Stimulated activated memory B cell treated with anti-CD40 and anti-IgM and Interleukin-4, amounts not matched to agents 10 μg/mL and 1 μg/mL and 100 μg/mL, for 72 hours (primary cell): ENCODE data around the gene CHI3L2.

Experiments
- ATAC-seq: fragments of 150-1000 bp; cut with Tn5 transposase; 2 replicates; pipeline ENCODE4 v1.10.0; 2021
- H3K27ac Mint-ChIP-seq: one replicate; pipeline ENCODE4 v1.8.0; 2022; ENCODE audit warnings: mild to moderate bottlenecking, mixed read lengths
- H3K27me3 Mint-ChIP-seq: one replicate; pipeline ENCODE4 v1.8.0; 2022; ENCODE audit warnings: mixed read lengths
- H3K36me3 Mint-ChIP-seq: one replicate; pipeline ENCODE4 v1.8.0; 2022; ENCODE audit warnings: mixed read lengths
- H3K4me1 Mint-ChIP-seq: one replicate; pipeline ENCODE4 v1.8.0; 2022; ENCODE audit warnings: mixed read lengths
- H3K4me3 Mint-ChIP-seq: one replicate; pipeline ENCODE4 v1.8.0; 2022; ENCODE audit warnings: mild to moderate bottlenecking, moderate library complexity, mixed read lengths
- H3K9me3 Mint-ChIP-seq: one replicate; pipeline ENCODE4 v1.8.0; 2022; ENCODE audit warnings: mixed read lengths

CHI3L2 gene

DNA sequence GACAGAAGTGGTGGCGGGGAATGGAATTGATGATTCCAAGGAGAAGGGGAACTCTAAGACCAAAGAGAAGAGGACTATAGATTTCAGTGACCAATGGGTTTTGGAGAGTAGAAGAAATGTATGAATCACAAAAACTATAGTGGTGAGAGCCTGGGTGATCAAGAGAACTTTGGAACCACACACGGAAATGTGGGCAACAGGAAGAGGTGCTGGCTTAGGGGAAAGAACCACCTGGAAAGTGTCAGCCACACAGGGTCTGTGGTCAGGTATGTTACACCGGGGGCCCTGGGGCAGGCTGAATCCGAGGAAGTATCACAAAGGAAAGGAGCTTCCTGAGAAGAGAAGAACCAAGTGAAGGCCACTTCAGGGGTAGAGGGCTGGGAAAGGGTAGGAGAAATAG, 51.6 kb downstream of the CHI3L2 start:
- no peak for ATAC-seq
- peaks cover 6% of the 10 kb centered on the region for H3K36me3 Mint-ChIP-seq
- H3K4me1 Mint-ChIP-seq = peaks cover 16% of the 10 kb centered on the region
- H3K27me3 Mint-ChIP-seq = peaks cover 15% of the 10 kb centered on the region
- H3K27ac Mint-ChIP-seq = no peak overlapping the region
- H3K9me3 Mint-ChIP-seq = no peaks in the 10 kb centered on the region
- H3K4me3 Mint-ChIP-seq = no peak overlapping the region

GRCh38 chr1:111280267-111280666, 52.8 kb downstream of the CHI3L2 start:
- Mint-ChIP-seq H3K27me3 (peaks cover 15% of the 10 kb centered on the region), H3K4me3 (no peak overlapping the region), H3K4me1 (peaks cover 10% of the 10 kb centered on the region), H3K27ac (no peak overlapping the region), H3K9me3 (no peaks in the 10 kb centered on the region), H3K36me3 (peaks cover 6% of the 10 kb centered on the region)
- no peak for ATAC-seq

DNA sequence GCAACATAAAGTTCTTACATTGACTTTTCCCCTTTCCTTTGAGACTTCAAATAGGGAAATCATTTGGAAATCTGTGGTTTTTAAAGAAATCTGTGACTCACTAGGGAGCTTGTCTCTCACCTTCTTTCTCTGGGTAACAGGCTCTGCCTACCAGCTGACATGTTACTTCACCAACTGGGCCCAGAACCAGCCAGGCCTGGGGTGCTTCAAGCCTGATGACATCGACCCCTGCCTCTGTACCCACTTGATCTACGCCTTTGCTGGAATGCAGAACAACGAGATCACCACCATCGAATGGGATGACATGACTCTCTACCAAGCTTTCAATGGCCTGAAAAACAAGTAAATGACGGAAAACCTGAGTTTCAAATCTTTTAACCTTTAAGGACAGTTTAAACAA, 53.9 kb downstream of the CHI3L2 start:
- Mint-ChIP-seq H3K9me3 (no peaks in the 10 kb centered on the region), H3K4me1 (peaks cover 1% of the 10 kb centered on the region), H3K4me3 (no peak overlapping the region), H3K27me3 (peaks cover 15% of the 10 kb centered on the region), H3K27ac (no peak overlapping the region), H3K36me3 (peaks cover 6% of the 10 kb centered on the region)
- no peak for ATAC-seq

DNA sequence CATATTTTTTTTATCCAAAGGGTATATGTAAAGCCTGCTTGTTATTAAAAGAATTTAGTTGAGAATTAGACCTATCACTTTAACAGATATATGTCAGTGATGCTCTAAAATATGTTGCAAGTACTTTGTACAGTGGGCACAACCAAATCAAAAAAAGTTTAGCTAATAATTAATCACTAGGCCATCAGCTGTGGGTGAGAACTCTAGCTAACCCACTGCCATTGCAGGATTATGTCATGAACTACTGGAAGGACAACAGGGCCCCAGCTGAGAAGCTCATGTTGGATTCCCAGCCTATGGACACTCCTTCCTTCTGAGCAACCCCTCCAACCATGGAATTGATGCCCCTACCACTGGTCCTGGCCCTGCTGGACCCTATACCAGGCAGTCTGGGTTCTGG, 56.3 kb downstream of the CHI3L2 start:
- H3K36me3 Mint-ChIP-seq = peaks cover under 1% of the 10 kb centered on the region
- H3K27me3 Mint-ChIP-seq = peaks cover 8% of the 10 kb centered on the region
- no peak for ATAC-seq
- H3K27ac Mint-ChIP-seq = no peak overlapping the region
- no peaks in the 10 kb centered on the region for H3K9me3 Mint-ChIP-seq
- H3K4me1 Mint-ChIP-seq = no peaks in the 10 kb centered on the region
- no peak overlapping the region for H3K4me3 Mint-ChIP-seq

GRCh38 chr1:111285879-111286278, 58.4 kb downstream of the CHI3L2 start:
- Mint-ChIP-seq H3K27me3 (no peaks in the 10 kb centered on the region), H3K4me3 (no peak overlapping the region), H3K36me3 (no peaks in the 10 kb centered on the region), H3K4me1 (no peaks in the 10 kb centered on the region), H3K9me3 (no peaks in the 10 kb centered on the region), H3K27ac (no peak overlapping the region)
- ATAC-seq = no peak

DNA sequence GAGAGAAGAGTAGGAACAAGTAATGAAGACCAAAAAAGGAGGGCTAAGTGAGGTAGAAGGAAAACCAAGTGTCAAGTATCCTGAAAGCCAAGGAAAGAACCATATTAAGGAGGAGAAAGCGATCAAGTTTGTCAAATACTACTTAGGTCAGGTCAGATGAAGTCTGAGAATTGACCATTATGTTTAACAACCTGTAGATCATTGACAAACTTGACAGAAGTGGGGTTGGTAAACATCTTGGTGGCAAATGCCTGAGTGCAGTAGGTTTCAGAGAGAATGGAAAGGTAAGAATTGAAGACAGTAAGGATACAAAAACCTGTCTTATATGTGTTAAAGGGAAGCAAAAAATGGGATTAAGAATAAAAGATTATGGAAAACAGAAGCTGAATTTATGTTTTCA, 59.4 kb downstream of the CHI3L2 start:
- Mint-ChIP-seq H3K27ac (no peak overlapping the region), H3K9me3 (peaks cover 4% of the 10 kb centered on the region), H3K4me3 (no peak overlapping the region), H3K36me3 (no peaks in the 10 kb centered on the region), H3K4me1 (no peaks in the 10 kb centered on the region), H3K27me3 (no peaks in the 10 kb centered on the region)
- ATAC-seq = no peak

- Mint-ChIP-seq H3K27me3 (no peaks in the 10 kb centered on the region), H3K4me1 (no peaks in the 10 kb centered on the region), H3K36me3 (no peaks in the 10 kb centered on the region), H3K27ac (no peak overlapping the region), H3K4me3 (no peak overlapping the region), H3K9me3 (peaks cover 4% of the 10 kb centered on the region)
- no peak for ATAC-seq
Observed at GRCh38 chr1:111289371-111289770, 61.9 kb downstream of the CHI3L2 start.

GRCh38 chr1:111290104-111290503, 62.6 kb downstream of the CHI3L2 start:
- no peaks in the 10 kb centered on the region for H3K36me3 Mint-ChIP-seq
- no peaks in the 10 kb centered on the region for H3K27me3 Mint-ChIP-seq
- H3K4me3 Mint-ChIP-seq = no peak overlapping the region
- H3K4me1 Mint-ChIP-seq = no peaks in the 10 kb centered on the region
- H3K9me3 Mint-ChIP-seq = peaks cover 4% of the 10 kb centered on the region
- H3K27ac Mint-ChIP-seq = no peak overlapping the region
- no peak for ATAC-seq

DNA sequence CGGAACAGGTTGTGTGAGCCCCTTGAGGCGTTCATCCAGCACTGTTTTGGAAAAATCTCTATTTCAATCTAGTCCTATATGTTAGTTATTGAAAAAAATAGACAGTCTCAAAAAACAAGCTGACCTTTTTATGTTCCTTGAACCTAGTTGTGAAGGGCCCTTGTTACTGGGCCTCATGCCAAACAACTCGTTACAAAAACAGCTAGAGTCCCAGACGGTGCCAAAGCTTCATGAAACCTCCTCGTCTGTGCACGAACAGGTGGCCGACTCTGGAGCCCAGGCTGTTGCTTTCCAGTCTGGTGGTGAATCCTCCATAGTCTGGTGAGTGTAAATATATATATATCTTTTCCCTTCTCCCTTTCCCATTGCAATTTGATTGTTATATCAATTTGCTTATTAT, 63.1 kb downstream of the CHI3L2 start, which contains the start of gene CHIA:
TSS of gene CHIA (plus strand) at position 222 of the 400 bp plus-strand sequence. CDS start 19,617 bp downstream, outside the sequence.
- Mint-ChIP-seq H3K27me3 (no peaks in the 10 kb centered on the region), H3K4me1 (no peaks in the 10 kb centered on the region), H3K27ac (no peak within 1 kb of the TSS), H3K4me3 (no peak within 1 kb of the TSS), H3K36me3 (no peaks in the 10 kb centered on the region), H3K9me3 (peaks cover 4% of the 10 kb centered on the region)
- no peak for ATAC-seq
